Measurements from ENCODE around the gene OR52I2.

OR52I2 gene

GRCh38 chr11:4636136-4636535 lies 54.6 kb downstream of the OR52I2 start:
- no peaks in the 10 kb centered on the region for H3K9me2 ChIP-seq (ENCODE audit: low read depth, low read length)
- H4K20me1 ChIP-seq (ENCODE audit: insufficient read depth, low read length), result no peaks in the 10 kb centered on the region
- H3K4me3 ChIP-seq (ENCODE audit: low read depth, low read length, poor library complexity, severe bottlenecking), result no peak overlapping the region
- no peaks in the 10 kb centered on the region for H3F3A ChIP-seq (ENCODE audit: insufficient read depth, low read length)
- no peaks in the 10 kb centered on the region for H3K79me2 ChIP-seq (ENCODE audit: insufficient read depth, low read length)
- no peaks in the 10 kb centered on the region for H3K27me3 ChIP-seq (ENCODE audit: insufficient read depth, low read length)
- no peak overlapping the region for H2AFZ ChIP-seq (ENCODE audit: low read length)
- H3K4me1 ChIP-seq (ENCODE audit: insufficient read depth, low read length, severe bottlenecking), result no peaks in the 10 kb centered on the region
- no peak for TF ChIP-seq EZH2 (IDR thresholded peaks at IDR 0.05; ENCODE audit: borderline replicate concordance, low read length)
- no peak for TF ChIP-seq CTCF (IDR thresholded peaks at IDR 0.05; ENCODE audit: low read length)
- H3K27ac ChIP-seq (ENCODE audit: low read depth, low read length, poor library complexity, severe bottlenecking), result no peak overlapping the region
- H3K36me3 ChIP-seq (ENCODE audit: insufficient read depth, low read length), result no peaks in the 10 kb centered on the region
- no peaks in the 10 kb centered on the region for H3K9me3 ChIP-seq (ENCODE audit: low read length)
- H3K9ac ChIP-seq (ENCODE audit: low read length), result no peak overlapping the region
- no peak overlapping the region for H3K4me2 ChIP-seq (ENCODE audit: low read length)

- H3K9ac ChIP-seq (ENCODE audit: low read length), result no peak within 1 kb of the TSS
- no peaks in the 10 kb centered on the region for H3K9me3 ChIP-seq (ENCODE audit: low read length)
- H3K4me1 ChIP-seq (ENCODE audit: insufficient read depth, low read length, severe bottlenecking), result no peaks in the 10 kb centered on the region
- H4K20me1 ChIP-seq (ENCODE audit: insufficient read depth, low read length), result no peaks in the 10 kb centered on the region
- H3K36me3 ChIP-seq (ENCODE audit: insufficient read depth, low read length), result no peaks in the 10 kb centered on the region
- no peak within 1 kb of the TSS for H3K4me3 ChIP-seq (ENCODE audit: low read depth, low read length, poor library complexity, severe bottlenecking)
- no peaks in the 10 kb centered on the region for H3F3A ChIP-seq (ENCODE audit: insufficient read depth, low read length)
- H3K9me2 ChIP-seq (ENCODE audit: low read depth, low read length), result no peaks in the 10 kb centered on the region
- no peak within 1 kb of the TSS for H2AFZ ChIP-seq (ENCODE audit: low read length)
- TF ChIP-seq CTCF (IDR thresholded peaks at IDR 0.05; ENCODE audit: low read length) (peak; percentile 86), EZH2 (IDR thresholded peaks at IDR 0.05; ENCODE audit: borderline replicate concordance, low read length) (no peak)
- H3K27me3 ChIP-seq (ENCODE audit: insufficient read depth, low read length), result no peaks in the 10 kb centered on the region
- no peak within 1 kb of the TSS for H3K27ac ChIP-seq (ENCODE audit: low read depth, low read length, poor library complexity, severe bottlenecking)
- no peak within 1 kb of the TSS for H3K4me2 ChIP-seq (ENCODE audit: low read length)
- H3K79me2 ChIP-seq (ENCODE audit: insufficient read depth, low read length), result no peaks in the 10 kb centered on the region
Observed at GRCh38 chr11:4636962-4637661, 55.6 kb downstream of the OR52I2 start, which contains the start of gene OR51D1. Gene OR51D1 (plus strand): TSS chr11:4637477. CDS start chr11:4639791, 2,314 bp downstream.

GRCh38 chr11:4637662-4638047 lies 56.1 kb downstream of the OR52I2 start:
- no peaks in the 10 kb centered on the region for H3K36me3 ChIP-seq (ENCODE audit: insufficient read depth, low read length)
- H3K9ac ChIP-seq (ENCODE audit: low read length), result no peak overlapping the region
- no peaks in the 10 kb centered on the region for H3K9me2 ChIP-seq (ENCODE audit: low read depth, low read length)
- no peaks in the 10 kb centered on the region for H4K20me1 ChIP-seq (ENCODE audit: insufficient read depth, low read length)
- H3F3A ChIP-seq (ENCODE audit: insufficient read depth, low read length), result no peaks in the 10 kb centered on the region
- H3K4me1 ChIP-seq (ENCODE audit: insufficient read depth, low read length, severe bottlenecking), result no peaks in the 10 kb centered on the region
- no peak overlapping the region for H3K4me3 ChIP-seq (ENCODE audit: low read depth, low read length, poor library complexity, severe bottlenecking)
- no peaks in the 10 kb centered on the region for H3K9me3 ChIP-seq (ENCODE audit: low read length)
- TF ChIP-seq CTCF (IDR thresholded peaks at IDR 0.05; ENCODE audit: low read length) (no peak), EZH2 (IDR thresholded peaks at IDR 0.05; ENCODE audit: borderline replicate concordance, low read length) (no peak)
- no peak overlapping the region for H3K27ac ChIP-seq (ENCODE audit: low read depth, low read length, poor library complexity, severe bottlenecking)
- H3K79me2 ChIP-seq (ENCODE audit: insufficient read depth, low read length), result no peaks in the 10 kb centered on the region
- H2AFZ ChIP-seq (ENCODE audit: low read length), result no peak overlapping the region
- H3K27me3 ChIP-seq (ENCODE audit: insufficient read depth, low read length), result no peaks in the 10 kb centered on the region
- no peak overlapping the region for H3K4me2 ChIP-seq (ENCODE audit: low read length)
